ENCODE data around the gene ZNF783. TPM values are rescaled to one million over a fixed set of nuclear protein-coding genes. Genes with fewer than 3 reads are reported as not detected.

The ZNF783 gene
- total and polyA plus RNA-seq, 2 of the 8 experiments (the other 6 are each of a cell fraction or from before 2014, with no cell fraction given), result 7.3 to 8.2 TPM

DNA sequence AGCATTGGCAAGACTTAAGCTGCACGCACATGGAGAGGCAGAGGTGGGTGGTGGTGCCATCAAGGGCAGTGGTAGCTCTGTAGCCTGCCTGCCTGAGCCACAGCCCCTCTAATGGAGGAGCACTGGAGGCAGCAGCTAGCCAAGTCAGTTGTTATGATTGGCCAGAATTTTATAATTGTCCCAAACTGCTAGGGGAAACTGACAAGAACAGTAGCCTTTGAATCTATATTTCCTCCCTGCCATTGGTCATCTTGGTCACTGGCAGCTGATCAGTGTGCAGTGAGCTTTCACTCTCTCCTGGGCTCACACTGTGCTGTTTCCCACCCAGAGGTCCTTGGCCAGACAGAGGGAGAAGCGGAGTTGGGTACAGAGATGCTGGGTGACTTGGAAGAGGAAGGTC lies 9.6 kb upstream of the ZNF783 start:
- Histone ChIP-seq H4K20me1 (replicated peaks in 1 of 2; ENCODE audit: control insufficient read depth in 1 of 2, insufficient read depth in 2 of 2, low read length in 2 of 2) (peaks cover 4 to 7% of the 10 kb centered on the region in 2 experiments), H4K8ac (ENCODE audit: extremely low read depth, insufficient read depth, low read length) (no peak overlapping the region), H3K23me2 (ENCODE audit: low read depth, low read length) (no peaks in the 10 kb centered on the region), H3K18ac (ENCODE audit: extremely low read depth, low read length) (no peak overlapping the region), H3K4me2 (ENCODE audit: insufficient read depth in 1 of 2, low read depth in 2 of 2, low read length in 2 of 2) (no peak overlapping the region), H3K36me3 (ENCODE audit: control insufficient read depth in 2 of 4, insufficient read depth in 4 of 4, low read length in 3 of 4) (peaks cover 13 to 56% (median 39%) of the 10 kb centered on the region in 4 experiments), H3K56ac (replicated peaks; ENCODE audit: insufficient read length, low read depth, low read length) (no peak overlapping the region), H3K23ac (ENCODE audit: insufficient read length) (no peak overlapping the region), H2AK5ac (ENCODE audit: low read depth, low read length) (no peak overlapping the region), H3K9ac (replicated peaks in 1 of 4; ENCODE audit: extremely low read depth in 1 of 4, low read depth in 3 of 4, low read length in 3 of 4) (no peak overlapping the region), H2BK12ac (ENCODE audit: low read depth, low read length) (no peak overlapping the region), H3K27me3 (replicated peaks in 1 of 4; ENCODE audit: control insufficient read depth in 3 of 4, extremely low read depth in 1 of 4, insufficient read depth in 3 of 4, low read length in 3 of 4) (no peaks in the 10 kb centered on the region), H3K4me1 (replicated peaks in 1 of 4; ENCODE audit: control insufficient read depth in 3 of 4, insufficient read depth in 4 of 4, low read length in 3 of 4) (no peaks in the 10 kb centered on the region), H3K27ac (ENCODE audit: low read depth, low read length) (no peak overlapping the region), H2BK5ac (ENCODE audit: low read depth, low read length) (no peak overlapping the region), H2BK20ac (ENCODE audit: low read length) (no peak overlapping the region), H3K4ac (replicated peaks; ENCODE audit: insufficient read length, low read depth, low read length) (no peak overlapping the region), H3K79me1 (ENCODE audit: low read depth, low read length) (peaks cover 3% of the 10 kb centered on the region; the same call in 1 of the 2 replicates), H3K79me2 (ENCODE audit: control insufficient read depth in 1 of 2, insufficient read depth in 2 of 2, low read length in 2 of 2) (peaks cover 0 to 19% of the 10 kb centered on the region in 2 experiments; a peak in 2 of 4 replicates), H4K5ac (ENCODE audit: insufficient read length, low read depth, low read length) (no peak overlapping the region), H3K9me3 (ENCODE audit: insufficient read depth in 2 of 2, low read depth in 1 of 2, low read length in 1 of 2) (no peaks in the 10 kb centered on the region), H2BK120ac (replicated peaks; ENCODE audit: low read depth, low read length) (no peak overlapping the region), H2AFZ (ENCODE audit: low read length) (no peak overlapping the region), H2BK15ac (ENCODE audit: low read length) (no peak overlapping the region), H4K91ac (replicated peaks; ENCODE audit: insufficient read length, low read length) (no peak overlapping the region), H3K14ac (ENCODE audit: insufficient read length) (no peak overlapping the region), H3K4me3 (ENCODE audit: extremely low read depth in 1 of 4, insufficient read depth in 2 of 4, low read depth in 3 of 4, low read length in 4 of 4) (no peak overlapping the region)
- ChIA-PET CTCF (ENCODE audit: partially characterized antibody) (interaction anchor here (1.1 to 2.9 kb wide), 4 partner anchors 9 to 154 kb away, joined by 3 to 13 read pairs (median 6); partner anchors contain the start of gene ZNF783), POLR2A (ENCODE audit: partially characterized antibody) (interaction anchor here (0.7 to 3.2 kb wide), 2 partner anchors 9 to 57 kb away, joined by 3 to 8 read pairs; partner anchors contain the start of genes ZNF282 and ZNF783)
- 94% methylated on average over 2 of the region's 2 CpGs; no CpG with 5 or more reads in 1 of the 2 experiments for WGBS, 2 experiments (ENCODE audit: extremely low coverage in 1 of 2, insufficient coverage in 1 of 2, insufficient read length in 1 of 2, insufficient replicate concordance in 2 of 2, low coverage in 1 of 2, low lambda C conversion rate in 2 of 2, missing lambda C conversion rate in 1 of 2)
- DNase-seq (ENCODE audit: low read depth in 1 of 2, low spot score in 2 of 2) (no peak), FAIRE-seq (no peak)
- TF ChIP-seq SUZ12 (IDR thresholded peaks at IDR 0.05; ENCODE audit: low read length) (no peak), KDM1A (IDR thresholded peaks at IDR 0.05; ENCODE audit: borderline replicate concordance, low read length) (no peak), RNF2 (IDR thresholded peaks at IDR 0.05; ENCODE audit: borderline replicate concordance, low read depth, low read length, missing control alignments, poor library complexity, severe bottlenecking) (no peak), EGR1 (IDR thresholded peaks at IDR 0.05; ENCODE audit: borderline replicate concordance, low read depth, low read length) (no peak), SAP30 (IDR thresholded peaks at IDR 0.05; ENCODE audit: insufficient read depth, insufficient replicate concordance, low read length) (no peak), SP2 (IDR thresholded peaks at IDR 0.05; ENCODE audit: low read length) (no peak), SP4 (IDR thresholded peaks at IDR 0.05; ENCODE audit: low read length) (no peak)
- TF ChIP-seq, protein P1, sequence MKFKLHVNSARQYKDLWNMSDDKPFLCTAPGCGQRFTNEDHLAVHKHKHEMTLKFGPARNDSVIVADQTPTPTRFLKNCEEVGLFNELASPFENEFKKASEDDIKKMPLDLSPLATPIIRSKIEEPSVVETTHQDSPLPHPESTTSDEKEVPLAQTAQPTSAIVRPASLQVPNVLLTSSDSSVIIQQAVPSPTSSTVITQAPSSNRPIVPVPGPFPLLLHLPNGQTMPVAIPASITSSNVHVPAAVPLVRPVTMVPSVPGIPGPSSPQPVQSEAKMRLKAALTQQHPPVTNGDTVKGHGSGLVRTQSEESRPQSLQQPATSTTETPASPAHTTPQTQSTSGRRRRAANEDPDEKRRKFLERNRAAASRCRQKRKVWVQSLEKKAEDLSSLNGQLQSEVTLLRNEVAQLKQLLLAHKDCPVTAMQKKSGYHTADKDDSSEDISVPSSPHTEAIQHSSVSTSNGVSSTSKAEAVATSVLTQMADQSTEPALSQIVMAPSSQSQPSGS (IDR thresholded peaks at IDR 0.05; ENCODE audit: low read length), result no peak
- TF ChIP-seq, protein P2, sequence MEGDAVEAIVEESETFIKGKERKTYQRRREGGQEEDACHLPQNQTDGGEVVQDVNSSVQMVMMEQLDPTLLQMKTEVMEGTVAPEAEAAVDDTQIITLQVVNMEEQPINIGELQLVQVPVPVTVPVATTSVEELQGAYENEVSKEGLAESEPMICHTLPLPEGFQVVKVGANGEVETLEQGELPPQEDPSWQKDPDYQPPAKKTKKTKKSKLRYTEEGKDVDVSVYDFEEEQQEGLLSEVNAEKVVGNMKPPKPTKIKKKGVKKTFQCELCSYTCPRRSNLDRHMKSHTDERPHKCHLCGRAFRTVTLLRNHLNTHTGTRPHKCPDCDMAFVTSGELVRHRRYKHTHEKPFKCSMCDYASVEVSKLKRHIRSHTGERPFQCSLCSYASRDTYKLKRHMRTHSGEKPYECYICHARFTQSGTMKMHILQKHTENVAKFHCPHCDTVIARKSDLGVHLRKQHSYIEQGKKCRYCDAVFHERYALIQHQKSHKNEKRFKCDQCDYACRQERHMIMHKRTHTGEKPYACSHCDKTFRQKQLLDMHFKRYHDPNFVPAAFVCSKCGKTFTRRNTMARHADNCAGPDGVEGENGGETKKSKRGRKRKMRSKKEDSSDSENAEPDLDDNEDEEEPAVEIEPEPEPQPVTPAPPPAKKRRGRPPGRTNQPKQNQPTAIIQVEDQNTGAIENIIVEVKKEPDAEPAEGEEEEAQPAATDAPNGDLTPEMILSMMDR (IDR thresholded peaks at IDR 0.05; ENCODE audit: control extremely low read depth in 1 of 3, insufficient read depth in 1 of 3, low read depth in 1 of 3, low read length in 3 of 3), result no peak

Data from H1 (cell line).